GF-D8 (cell line): Measurements from ENCODE around the gene AP1S1.

ENCODE experiments used
- DNase-seq: peaks from one replicate; lab custom pipeline; 2025; lab: John Stamatoyannopoulos, UW

Gene AP1S1

DNA sequence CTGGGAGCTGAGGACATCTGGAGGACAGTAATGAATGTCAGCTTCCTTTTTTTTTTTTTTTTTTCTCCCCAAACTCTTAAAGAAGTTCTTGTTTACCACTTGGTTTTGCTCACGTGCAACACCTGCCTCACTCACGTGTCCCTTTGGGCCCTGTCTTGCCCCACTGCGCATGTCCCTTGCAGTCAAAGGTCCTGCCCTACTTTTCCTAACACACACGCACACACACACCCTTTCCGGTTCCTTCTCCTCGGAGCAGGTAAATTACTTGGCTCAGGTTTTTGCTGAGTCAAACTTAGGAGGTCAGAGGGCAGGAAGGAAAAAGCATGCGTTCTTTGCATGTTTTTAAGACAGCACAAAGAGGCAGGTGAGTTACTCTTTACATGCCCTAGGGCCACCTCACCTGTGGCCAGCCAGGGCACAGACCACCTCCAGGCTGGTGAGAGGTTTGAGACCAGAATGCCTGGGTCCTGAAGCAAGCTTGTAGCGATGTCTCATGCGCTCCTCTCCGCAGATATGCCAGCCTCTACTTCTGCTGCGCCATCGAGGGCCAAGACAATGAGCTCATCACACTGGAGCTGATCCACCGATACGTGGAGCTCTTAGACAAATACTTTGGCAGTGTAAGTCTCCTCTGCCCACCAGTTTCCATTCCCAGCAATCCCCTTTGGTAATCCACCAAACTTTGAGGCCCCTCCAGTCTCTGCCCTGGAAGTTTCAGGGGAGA lies 2.8 kb downstream of the AP1S1 start:
- DNase-seq: no peak

DNA sequence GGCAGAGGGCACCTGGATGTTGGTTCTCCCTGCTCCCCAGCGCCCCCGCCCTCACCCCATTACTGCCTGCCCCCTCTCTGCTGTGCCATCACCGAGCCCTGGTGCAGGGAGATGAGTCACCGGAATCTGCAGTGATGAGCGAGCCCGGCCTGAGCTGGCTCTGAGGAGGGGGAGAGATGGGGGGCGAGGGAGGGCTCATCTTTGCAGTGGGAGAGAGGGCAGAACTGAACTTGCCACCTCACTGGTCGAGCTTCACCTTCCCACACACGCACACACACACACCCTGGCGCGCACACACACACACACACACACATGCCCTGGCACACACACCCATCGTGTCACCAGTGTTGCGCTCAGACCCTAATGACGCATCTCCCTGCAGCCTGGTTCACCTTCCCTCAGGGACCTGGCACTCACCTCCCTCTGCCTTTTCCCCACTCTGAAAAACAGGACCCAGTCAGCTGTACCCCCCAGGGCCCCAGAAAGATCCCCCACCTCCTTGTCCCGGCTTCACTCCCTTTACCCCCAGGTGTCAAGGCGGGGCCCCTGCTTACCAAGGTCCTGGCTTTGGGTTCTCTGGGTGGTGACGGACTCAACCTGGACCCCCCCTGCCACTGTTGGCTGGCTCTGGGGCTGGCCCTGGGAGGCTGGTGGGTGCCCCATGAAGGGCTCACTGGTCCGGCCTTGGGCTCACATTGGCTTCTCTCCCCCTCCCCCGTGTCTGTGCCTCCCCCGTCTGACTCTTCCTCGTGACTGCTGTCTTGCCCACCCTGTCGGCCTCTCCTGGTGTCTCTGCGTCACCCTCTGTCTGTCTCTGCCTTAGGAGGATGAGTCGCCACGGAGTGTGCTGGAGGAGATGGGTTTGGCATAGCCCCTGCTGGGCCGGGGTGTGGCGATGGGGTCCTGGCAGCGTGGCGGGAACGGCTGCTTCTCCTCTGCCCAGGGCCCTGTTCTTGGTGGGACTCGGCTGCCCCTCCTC lies 5.7 kb downstream of the AP1S1 start:
- no peak for DNase-seq

DNA sequence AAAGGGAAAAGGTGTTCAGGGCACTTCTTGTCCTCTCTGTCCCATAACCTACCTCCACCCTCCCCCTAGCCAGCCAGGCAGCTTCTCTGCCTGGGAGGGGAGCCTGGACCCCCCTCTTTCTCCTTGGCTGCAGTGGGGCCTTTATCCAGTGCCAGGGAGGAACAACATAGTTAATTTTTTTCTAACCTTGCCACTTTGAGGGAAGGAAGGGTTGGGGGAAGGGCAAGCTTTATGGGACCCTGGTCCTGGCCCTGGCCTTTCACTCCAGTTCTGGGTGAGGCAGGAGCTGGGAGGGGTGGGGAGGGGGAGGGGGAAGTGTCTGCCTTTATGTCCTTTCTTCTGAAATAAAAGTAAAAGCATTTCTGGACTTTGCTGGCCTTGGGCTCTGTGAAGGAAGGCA lies 6.6 kb downstream of the AP1S1 start:
- no peak for DNase-seq

DNA sequence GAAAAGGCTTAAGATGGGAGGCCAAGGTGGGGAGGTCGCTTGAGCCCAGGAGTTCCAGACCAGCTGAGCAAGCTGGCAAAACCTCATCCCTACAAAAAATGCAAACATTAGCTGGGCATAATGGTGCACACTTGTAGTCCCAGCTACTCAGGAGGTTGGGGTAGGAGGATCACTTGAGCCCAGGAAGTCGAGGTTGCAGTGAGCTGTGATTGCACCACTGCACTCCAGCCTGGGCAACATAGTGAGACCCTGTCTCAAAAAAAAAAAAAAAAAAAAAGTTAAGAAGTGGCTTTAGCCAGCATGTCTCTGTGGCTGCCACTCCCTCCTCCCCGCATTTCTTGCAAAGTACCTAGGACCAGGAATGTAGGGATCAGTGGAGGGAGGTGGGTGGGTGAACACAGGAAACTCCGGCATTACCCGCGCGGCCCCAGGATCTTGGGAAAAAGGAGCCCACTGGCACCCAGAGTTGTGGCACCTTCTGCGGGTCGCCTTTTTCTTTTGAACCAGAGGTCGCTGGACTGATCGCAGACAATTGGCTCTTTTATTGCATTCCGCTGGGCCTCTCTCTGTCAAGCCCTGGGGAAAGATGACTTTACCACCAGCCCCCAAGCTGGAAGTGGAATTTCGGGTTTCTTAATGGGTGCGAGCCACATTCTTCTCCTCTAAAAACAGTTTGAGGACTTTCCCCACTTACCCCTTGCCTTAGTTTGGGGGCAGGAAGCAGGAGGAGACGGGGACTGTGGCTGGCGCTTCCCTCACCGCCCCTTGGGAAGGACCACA lies 7.6 kb downstream of the AP1S1 start:
- DNase-seq: no peak

DNA sequence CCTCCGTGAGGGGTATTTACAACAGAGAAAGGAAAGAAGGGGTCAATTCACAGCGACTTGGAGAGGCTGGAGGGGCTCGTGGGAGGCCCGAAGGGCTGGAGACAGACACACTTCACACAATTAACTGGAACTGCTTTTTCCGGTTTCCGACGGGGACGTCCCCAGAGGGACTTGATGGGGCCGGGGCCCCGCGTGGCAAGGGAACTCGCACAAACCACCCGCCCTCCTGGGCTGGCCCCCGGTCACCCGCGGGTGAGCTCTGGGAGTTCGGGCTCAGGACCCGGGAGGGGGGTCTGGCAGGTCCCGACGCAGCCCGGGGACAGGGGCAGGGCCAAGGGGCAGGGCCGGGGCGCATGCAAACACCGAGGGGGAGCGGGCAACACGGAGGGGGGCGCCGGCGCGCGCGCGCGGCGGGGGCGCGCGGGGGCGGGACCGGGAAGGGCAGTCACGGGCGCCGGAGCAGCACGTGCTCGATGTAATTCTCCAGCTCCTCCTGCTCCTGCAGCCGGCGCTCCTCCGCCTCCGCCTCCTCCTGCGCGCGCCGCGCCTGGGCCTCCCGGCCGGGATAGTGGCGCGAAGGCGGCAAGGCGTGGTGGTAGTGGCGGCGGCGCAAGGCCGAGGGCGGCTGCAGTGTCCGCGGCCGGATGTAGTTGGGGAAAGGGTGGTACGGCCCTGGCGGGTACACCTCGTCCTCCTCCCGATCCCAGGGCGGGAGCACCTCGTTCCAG lies 8.4 kb downstream of the AP1S1 start:
- DNase-seq: no peak

DNA sequence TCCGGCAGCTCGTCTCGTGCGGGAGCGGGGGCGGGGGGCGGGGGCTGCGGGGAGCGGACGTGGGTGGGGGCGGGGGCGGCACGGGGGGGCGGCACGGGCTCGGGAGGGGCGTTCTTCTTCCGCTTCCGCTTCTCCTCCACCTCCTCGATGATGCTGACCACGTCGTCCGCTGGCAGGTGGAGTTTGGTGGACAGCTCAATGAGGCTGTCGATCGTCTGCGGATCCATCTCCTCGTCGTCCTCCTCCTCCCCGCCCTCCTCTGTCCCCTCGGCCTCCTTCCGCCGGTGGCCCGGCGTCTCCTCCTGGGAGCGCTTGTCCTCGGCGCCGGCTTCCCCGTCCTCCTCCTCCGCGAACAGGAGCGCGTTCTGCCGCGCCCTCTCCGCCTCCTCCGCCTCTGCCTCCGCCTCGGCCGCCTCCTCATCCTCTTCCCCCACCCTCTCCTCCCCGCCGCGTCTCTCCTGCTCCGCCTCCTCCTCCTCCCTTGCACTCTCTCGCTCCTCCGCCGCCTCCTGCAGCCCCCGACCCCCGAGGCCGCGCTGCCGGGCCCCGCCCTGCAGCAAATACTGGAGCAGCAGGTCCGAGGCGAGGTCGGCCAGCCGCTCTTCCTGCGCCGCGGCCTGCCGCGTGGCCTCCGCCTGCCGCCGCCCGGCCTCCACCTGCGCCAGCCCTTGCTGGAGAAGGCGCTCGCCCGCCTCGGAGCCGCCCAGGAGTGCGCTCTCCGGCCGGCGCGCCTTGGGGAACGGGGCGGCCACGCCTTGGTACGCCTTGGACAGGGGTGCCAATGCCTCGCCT lies 9.2 kb downstream of the AP1S1 start:
- no peak for DNase-seq

DNA sequence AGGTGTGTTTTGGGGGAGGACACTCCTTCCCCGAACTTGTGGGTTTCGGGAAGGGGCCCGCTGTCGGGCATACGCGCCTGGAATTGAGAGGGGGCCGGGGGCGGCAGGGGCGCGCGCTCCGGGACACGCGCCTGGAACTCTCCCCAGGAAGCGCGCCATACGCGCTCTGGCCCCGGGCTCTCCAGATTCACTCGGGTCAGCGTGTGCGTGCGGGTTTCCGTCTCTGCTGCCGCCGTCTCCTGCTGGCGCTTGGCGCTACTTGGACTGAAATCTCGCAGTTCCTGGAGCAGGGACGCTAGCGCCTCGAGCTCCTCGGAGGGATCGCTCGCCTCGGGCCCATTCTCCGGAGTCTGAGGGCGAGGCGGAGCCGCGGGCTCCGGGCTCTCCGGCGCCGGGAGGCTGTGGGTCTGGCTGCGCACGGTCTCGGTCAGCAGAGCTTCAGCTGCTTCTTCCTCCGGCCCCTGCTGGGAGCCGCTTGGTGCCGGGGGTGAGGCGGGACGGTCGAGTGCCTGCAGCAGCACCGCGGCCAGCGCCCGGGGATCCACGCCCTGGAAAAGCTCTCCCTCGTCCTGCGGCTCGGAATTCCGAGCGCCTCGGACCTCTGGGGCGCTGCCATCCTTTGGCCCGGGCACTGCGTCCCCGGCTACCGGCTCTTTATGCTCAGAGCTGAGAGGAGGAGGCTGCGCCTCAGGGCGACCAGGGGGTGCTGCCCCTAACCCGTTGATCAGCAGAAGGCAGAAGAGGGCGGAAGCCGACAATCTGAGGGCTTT lies 10.0 kb downstream of the AP1S1 start:
- no peak for DNase-seq

DNA sequence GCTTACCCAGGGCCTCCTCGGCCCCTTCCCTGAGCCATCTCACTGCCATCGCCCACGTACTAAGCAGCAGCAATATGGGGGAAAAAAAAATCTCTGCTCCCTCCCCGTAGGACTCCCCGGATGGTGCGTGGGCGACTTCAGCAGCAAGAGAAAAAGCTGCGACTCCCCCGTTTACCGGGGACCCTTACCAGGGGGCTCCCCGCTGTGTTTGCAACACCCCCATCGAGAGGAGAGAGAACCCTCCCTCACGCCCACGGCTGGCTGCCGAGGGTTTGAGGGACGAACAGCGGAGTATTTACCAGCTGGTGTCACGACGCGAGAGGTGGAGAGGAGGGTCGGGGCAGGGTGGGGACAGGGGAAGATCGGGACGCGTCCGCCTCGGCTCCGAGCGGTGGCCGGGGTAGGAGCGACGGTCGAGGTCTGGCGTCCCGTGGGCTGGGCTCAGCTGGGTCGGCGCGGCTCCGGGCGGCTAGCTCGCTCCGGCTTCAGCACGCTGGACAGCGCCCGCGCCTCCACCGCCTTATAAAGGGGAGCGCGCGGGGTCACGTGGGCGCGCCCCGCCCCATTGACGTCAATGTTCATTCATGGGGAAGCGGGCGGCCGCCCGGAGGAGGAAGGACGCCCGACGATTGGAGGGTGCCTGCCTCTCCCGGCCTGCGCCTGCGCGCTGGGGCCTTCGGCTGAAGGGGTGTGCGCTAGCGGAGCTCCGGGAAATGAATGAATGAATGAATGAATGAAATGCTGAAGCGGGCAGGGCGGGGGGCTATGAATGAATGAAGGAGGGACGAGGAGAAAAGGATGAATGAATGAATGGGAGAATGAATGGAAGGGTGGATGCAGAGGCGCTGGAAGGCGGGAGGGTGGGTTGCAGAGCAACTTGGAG lies 11.0 kb downstream of the AP1S1 start, which contains the start of gene VGF:
TSS of gene VGF (minus strand) at position 495 of the 883 bp plus-strand sequence. CDS start 726 bp downstream, outside the sequence.
- DNase-seq: no peak

DNA sequence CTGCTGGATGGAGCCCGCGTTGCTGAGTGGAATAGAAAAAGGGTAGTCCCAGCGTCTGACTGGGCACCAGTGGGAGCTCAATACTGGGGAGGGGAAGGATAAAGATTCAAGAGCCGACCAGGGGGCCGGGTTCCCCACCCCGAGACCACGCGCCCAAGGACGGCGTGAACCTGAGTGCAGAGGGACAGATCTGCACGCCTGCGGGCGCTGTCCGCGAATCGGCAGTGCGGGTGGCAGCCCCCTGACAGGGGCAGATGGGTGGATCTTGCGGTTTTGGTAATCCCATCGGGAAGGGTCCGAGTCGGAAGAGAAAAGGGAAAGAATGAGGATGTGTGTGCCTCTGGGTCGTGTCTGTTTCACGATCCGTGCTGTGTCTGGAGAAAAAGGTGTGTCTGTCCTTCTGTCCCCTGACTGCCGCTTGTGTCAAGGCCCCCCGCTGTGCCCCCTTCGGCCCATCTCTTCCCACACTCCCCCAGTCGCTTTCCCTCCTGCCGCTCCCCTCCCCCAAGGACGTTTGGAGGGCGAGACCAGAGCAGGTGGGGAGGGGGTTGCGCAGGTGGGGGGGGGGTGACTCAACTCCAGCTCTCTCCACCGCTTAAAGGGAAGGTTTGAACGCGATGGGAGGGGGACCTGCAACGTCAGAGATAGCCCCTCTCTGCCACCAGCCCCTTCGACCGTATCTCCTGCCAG lies 11.8 kb downstream of the AP1S1 start:
- DNase-seq: no peak

DNA sequence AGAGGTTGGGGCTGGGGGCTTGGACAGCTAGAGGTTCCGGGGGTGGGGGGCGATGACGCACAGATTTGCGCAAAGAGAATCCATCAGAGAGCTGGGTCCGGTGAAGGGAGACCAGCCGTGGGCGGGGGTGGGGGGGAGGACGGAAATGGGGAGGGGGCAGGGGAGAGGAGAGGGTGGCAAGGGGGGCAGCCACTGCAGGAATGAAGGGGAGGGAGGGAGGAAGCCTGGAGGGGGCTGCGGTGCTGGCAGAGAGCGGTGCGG lies 12.3 kb downstream of the AP1S1 start:
- DNase-seq: no peak

DNA sequence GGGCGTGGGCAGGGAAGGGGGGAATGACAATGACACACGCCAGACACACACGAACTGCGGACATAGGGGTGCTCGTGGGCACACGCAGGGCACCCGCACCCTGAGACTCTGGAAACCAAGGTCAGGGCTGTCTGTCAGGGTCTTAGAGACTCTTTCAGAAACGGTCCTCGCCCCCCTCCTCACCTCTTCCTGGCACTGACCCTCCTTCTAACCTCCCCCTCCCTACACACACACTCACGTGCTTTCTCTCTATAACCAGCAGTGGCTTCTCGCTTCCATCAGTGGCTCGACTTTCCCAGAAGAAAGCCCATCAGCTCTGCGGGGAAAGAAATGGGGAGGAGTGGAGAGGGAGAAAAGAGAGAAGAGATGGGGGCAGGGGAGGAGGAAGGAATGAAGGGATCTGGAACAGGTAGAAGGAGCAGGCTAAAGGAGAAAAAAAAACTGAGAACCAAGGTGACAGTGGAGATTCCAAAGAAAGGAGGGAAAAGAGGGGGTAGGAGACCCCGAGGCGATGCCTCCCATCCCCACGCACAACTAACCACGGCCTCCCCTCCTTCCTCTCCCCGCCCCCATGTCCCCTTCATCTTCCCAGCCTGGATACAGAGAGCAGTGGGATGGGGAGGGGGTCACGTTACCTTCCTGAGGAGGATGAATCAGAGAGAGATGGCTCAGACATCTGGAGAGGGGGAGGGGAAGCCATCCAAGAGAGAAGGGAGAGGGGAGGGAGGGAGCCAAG lies 12.8 kb downstream of the AP1S1 start:
- no peak for DNase-seq

DNA sequence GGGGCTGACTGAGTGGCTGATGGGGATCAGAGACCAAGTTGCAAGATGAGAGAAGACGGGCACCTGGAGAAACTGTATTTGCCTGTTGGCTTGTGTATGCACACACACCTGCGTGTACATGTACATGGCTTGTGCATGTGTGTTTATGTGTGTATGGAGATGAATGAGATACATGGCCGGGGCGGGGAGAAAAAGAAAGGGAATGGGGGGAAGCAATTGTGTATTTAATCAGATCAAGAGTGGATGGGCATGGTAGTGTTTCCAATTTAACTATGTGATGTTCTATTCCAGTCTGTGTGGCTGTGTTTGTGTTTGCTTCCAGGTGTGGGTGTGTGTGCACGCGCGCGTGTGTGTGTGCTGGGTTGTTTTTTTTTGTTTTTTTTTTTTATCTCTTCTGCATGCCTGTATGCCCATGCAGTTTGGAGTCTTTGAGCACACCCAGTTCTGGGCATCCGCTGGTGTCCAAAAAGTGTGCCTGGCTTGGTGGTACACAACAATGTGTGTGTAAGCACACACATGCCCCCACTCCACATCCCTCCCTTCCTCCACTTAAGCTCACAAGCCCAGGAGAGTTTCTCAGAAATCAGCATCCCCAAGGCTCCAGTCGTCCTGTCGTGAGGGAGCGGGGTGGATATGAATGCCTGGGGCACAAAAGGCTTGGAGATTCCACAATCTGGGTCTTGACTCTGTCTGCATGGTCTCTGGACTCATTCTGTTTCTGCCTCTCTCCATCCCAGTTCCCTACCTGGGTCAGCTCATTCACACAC lies 13.6 kb downstream of the AP1S1 start:
- no peak for DNase-seq

DNA sequence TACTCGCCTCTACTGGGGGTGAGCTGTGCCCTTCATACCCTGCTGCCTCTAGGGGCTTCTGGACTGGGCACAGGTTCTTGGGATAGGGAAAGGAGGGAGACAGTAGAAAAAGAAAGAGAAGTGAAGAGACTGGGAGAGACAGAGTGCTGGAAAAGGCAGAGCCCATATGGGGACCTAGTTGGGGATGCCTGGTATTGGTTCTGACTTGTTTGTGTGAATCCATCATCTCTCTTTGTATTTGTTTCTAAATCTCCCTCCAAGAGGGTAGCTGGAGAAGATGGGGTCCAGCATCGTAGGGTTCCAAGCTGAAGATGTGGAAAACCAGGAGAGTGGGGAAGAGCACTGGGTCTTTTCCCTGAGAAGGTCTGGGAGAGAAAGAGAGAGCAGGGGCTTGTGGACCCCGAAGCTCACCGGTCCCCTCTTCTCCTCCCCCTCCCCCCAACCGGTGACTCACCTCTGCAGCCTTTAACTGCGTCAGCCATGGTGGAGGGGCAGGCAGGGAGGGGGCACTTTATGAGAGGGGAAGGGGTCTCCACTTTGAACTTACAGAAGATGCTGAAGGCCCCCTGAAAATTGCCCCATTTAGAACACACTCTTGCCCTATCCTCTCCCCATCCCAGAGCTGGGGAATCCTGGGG lies 14.3 kb downstream of the AP1S1 start:
- no peak for DNase-seq

DNA sequence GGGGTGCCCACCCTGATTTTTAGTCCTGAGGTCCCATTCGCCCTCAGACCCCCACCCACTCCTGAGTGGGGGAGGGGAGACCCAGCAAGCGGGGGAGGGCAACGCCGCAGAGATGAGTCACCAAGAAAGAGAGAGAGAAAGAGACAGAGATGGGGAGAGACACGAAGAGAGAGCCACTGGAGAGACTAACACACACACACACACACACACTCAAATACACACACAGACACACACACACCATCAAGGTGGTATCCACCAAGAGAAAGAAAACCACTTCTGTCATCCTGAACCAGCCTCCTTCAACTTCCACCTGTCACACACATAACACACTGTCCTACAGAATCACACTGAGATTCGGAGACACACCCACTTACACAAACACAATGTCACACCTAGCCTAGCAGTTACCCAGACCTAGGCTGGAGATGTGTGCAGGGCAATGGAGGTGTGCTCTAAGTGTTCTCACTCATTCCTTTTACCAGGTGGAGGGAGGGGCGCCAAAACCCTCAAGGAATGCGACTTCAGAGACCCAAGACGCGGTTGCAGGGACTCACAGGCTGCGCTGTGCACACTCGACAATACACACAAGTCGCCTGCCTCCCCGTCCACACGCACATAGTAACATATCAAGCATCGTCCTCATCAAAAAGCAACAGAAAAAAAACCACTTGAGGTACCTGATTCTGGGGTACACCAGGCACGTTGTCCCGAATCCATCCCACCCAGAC lies 15.0 kb downstream of the AP1S1 start:
- no peak for DNase-seq

DNA sequence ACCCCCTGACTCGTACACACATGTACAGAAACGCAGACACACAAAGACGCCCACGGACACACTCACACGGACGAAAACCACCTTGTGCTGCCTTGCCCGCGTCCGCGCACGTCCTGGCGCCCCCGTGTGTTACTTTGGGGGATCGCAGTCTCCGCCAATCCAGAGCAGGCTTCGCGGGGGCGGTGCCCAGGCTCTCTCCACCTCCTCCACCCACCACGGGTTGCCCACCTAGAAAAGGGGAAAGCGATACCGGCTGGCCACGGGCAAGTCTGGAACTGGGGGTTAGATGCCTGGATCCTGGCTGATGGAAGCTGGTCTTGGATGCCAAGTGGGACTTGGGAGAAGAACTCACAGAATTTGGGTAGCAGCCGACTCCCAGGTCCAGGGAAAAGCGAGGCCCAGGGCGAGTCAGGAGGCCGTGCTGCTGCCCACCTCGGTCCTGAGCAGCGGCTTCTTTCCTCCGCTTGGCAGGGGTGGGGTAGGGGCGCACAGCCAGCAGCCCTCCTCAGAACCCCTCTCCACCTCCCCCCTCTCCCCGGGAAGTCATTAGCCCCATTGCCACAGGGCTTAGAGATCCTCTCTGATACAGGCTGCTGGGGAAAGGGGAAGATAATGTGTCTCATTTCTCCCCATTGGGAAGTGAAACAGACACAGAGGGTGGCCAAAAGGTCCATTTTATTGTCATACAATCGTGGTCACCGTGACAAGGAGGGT lies 15.7 kb downstream of the AP1S1 start:
- DNase-seq: no peak
